ENCODE data around the gene TRIM4. TPM values are rescaled to one million over a fixed set of nuclear protein-coding genes. Genes with fewer than 3 reads are reported as not detected.
A peak's percentile ranks its signal among the peaks of the same experiment; 100 is the strongest.
"Not testable (repeated sequence)": the region's sequence is repeated elsewhere in the genome, so short reads cannot be mapped to it uniquely, and the experiment has no call there.

Gene TRIM4
- total RNA-seq, 1 experiment from 2014 or later: 21.1 TPM

DNA sequence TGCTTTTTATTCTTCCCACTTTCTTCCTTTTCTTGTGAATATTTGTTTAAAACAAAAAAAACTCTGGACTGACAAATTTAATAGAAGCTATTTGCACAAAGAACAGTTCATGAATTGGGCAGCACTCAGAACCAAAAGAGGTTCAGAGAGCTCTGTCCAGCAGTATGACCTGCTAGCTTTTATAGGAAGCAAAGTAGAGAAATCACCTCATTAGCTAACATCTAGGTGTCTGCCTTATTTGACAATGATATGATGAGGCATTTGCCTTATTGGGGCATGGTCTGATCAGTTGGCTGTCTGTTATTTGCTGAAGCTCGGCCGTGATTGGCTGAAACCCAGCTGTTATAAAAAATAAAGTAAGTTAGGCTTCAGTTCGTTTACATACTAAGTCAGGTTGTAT is 819 bp upstream of the TRIM4 start:
- no peak for DNase-seq (ENCODE audit: low spot score)

DNA sequence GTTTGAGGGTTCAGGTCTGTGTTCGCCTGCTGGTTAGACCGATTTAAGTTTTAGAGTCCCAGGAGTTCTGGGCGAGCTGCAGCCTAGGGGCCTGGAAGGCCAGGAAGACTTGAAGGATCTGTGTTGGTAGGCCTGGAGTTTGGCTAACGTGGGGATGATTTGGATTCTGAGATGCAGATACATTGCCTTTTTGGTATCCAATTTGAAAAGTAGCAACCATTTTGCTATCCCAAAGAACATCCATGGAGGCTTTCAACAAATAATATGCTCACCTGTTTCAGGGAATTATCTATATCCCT is 433 bp upstream of the TRIM4 start:
- DNase-seq (ENCODE audit: low spot score): no peak

DNA sequence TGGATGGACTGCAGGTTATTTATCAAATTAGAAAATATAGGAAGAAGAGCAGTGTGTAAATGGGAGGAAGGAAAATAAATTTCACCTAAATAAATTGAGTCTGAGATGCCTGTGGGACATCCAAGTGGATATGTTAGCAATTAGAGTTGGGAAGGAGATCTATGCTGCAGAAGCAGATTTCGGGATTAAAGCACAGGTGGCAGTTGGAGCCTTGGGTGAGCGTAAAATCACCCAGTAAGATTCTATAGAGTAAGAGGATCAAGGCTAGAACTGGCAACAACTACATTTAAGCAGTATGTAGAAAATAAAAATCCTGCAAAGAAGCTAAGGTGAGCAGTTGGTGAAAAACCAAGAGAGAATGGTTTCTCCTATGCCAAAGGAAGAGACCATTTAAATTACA is 8.4 kb downstream of the TRIM4 start:
- DNase-seq (ENCODE audit: low spot score): no peak

DNA sequence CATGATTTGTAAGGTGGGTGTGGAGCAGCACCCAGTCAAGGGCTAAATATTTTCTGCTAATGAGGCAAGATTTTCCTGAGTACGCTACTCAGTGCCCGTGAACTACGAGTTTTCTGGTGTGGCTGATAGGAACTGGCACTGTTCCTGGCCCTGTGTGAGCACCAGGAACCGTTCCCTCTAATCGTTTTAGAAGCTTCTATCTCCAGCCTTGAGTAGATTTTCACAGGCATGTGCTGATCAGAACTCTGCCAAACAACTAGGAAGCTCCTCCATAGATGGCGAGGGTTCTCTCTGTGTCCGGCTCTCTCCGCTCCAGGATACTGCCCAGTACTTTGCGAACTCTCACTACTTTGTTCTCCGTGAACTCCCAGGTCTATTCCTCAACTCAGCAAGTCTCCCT is 17.7 kb downstream of the TRIM4 start:
- DNase-seq (ENCODE audit: low spot score): no peak

DNA sequence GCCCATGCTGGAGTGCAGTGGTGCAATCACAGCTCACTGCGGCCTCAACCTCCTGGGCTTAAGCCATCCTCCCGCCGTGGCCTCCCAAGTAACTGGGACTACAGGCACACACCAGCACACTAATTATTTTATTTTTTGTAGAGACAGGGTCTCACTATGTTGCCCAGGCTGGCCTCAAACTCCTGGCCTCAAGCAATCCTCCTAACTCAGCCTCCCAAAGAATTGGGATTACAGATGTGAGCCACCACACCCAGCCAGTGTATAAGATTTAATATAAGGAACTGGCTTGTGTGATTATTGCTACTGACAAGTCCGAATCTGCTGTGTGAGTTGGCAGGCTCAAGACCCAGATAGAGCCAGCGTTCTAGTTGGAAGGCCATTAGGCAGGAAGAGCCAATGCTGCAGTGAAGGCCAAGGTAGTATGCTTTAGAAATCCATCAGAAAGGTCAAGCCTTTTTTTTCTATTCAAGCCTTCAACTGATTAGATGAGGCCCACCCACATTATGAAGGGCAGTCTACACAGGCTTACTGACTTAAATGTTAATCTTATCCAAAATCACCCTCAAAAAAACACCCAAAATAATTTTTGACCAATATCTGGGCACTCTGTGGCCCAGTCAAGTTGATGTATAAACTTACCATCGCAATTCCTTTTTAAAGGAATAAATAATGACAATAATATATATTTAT is 19.4 kb downstream of the TRIM4 start:
- no peak for DNase-seq (ENCODE audit: low spot score)

DNA sequence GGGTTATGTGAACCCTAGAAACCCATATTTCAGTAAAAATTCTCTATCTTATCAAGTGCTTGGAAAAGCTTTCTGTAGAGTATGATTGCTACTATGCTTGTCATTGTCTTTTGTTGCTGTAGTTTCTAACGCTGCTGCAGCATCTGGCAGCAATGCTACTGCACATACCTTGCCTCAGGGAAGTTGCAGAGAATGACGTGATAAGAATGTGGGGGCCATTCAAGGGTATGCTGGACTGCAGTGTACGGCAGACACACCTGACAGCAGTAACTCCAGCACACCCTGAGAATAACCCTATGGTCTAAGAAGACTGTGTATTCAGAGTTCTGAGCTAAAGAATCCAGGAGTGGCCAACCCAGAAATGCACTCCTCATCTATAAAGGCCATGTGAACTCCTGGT is 20.5 kb downstream of the TRIM4 start:
- no peak for DNase-seq (ENCODE audit: low spot score)

DNA sequence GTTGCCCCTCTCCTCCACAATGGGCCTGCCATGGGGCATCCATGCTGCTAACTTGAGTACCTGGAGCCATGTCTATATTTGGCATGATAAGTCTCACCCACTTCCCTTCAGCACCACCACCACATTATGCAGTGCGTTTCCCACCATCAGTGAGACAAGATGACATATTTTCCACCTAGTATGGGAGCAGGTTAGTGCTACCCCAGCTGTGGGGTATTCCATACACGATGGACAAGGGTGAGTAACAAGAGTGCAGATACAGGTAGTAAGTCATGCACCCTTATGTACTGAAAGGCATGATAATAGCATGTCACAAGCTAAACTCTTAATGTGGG is 21.3 kb downstream of the TRIM4 start:
- DNase-seq (ENCODE audit: low spot score): no peak

DNA sequence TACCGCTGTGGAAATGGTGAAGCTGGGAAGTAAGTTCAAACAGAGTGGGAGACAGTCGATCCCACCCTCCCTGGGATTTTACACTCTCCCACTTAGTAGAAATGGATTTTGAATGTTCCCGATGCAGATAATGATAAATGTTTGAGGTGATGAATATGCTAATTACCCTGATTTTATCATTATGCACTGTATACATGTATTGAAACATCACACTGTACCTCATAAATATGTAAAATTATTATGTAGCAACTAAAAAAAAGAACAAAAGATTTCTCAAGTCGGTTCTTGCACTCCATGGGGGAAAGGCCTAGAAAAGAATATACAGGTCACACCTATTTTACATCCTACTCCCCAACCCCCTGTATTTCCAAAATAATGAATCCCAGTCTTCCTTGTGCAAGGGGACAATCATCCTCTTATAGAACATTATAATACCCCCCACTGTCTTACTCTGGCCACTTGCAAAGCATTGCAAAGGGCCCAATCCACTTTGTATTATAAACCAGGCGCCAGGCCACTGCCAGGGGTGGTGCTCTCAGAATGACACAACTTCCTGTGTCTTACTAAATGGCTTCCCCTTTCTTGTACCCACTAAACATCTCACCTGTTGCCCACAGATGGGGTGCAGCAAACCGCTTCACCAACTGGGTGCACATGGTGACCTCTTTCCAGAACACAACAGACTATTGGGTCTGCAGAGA is 21.9 kb downstream of the TRIM4 start:
- DNase-seq (ENCODE audit: low spot score): no peak

DNA sequence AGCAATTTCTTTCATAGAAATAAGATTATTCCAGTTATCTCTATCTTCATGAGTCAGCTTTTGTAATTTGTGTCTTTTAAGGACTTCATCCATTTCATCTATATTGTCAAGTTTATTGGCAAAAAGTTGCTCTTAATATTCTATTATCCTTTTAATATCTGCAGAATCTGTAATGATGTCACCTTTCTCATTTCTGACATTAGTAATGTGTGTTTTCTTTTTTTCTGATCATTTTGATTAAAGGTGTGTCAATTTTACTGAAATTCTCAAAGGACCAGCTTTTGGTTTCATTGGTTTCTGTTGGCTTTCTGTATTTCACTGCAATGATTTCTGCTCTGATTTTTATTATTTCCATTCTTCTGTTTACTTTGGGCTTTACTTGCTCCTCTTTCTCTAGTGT is 24.6 kb downstream of the TRIM4 start:
- no peak for DNase-seq (ENCODE audit: low spot score)

DNA sequence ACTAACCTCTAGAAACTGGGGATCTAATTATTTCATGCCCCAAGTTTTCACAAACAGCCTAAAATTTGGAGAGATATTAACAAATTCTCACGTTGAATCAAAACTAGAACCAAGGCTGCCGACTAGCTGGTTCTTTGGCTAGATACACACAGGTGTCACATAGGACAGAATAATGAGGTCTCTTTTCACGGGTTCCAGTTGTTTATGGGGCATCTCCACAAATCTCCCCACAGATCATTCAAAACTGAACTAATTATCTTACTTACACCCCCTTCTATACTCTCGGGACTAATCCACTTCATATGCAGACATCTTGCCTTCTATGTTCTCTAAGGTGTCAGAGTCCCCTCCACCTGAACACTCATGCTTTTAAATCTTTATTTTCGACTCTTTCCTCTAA is 26.1 kb downstream of the TRIM4 start:
- no peak for DNase-seq (ENCODE audit: low spot score)

DNA sequence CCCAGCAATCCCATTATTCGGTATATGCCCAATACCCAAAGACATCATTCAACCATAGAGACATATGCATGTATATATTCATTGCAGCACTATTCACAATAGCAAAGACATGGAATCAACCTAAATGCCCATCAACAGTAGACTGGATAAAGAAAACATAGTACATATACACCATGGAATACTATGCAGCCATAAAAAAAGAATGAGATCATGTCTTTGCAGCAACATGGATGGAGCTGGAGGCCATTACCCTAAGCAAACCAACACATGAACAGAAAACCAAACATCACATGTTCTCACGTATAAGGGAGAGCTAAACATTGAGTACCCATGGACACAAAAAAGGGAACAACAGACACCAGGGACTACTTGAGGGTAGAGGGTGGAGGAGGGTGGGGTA is 29.0 kb downstream of the TRIM4 start:
- not testable (repeated sequence) for DNase-seq (ENCODE audit: low spot score)

DNA sequence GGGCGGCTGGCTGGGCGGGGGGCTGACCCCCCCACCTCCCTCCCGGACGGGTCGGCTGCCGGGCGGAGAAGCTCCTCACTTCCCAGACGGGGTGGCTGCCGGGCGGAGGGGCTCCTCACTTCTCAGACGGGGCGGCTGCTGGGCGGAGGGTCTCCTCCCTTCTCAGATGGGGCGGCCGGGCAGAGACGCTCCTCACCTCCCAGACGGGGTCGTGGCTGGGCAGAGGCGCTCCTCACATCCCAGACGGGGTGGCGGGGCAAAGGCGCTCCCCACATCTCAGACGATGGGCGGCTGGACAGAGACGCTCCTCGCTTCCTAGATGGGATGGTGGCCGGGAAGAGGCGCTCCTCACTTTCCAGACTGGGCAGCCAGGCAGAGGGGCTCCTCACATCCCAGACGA is 31.0 kb downstream of the TRIM4 start:
- not testable (repeated sequence) for DNase-seq (ENCODE audit: low spot score)

DNA sequence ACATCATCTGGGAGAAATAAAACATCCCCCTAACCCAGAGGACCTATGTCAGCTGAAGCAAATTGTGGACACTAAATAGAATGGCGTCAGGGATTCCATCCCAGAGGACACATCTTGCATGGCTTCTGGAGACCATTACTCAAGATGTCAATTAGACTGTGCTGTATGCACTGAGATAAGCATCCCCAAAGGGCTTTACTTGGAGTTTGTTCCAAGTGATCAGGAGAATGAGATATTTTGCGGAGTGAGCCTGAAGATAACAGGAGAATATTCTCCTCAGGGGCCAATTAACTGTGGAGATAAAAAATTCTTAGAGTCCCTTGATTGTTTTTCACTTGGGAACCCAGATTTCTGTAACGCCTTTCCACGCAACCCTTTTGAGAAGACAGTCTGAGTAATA is 38.0 kb downstream of the TRIM4 start:
- DNase-seq (ENCODE audit: low spot score): no peak

DNA sequence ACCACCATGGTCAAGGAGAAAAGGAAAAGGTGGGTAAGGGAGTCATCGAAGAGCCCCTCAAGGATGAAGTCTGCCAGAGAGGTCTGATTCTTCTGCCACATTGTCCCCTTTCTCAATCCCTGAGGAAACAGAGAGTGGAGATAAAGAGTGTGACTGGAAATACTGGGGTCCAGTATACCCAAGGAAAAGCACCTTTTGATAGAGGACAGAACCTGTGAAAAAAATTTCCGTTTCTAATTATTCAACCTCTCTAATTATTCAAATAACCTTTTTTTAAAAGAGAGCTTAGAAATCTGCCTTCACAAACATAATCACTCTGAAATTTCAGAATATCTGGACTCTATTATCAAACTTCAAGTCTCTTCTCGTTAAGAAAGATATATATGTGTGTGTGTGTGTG is 42.4 kb downstream of the TRIM4 start, which contains the start of gene OR2AE1:
OR2AE1 (minus strand) TSS at position 101 of the 400 bp plus-strand sequence; CDS start at position 101, 0 bp downstream.
- DNase-seq (ENCODE audit: low spot score): no peak

DNA sequence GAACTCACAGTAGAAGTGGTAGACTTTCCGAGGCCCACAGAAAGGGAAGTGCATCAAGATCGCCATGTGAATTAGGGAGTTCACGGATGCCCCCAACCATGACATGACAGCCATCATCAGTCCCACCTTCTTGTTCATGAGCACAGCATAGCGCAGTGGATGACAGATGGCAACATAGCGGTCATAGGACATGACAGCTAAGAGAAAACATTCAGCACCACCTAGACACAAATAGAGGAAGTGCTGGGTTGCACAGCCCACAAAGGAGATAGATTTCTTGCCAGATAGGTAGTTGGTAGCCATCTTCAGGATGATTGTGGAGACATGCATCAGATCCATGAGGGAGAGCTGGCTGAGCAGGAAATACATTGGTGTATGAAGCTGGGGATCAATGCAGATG is 42.8 kb downstream of the TRIM4 start:
- DNase-seq (ENCODE audit: low spot score): no peak

DNA sequence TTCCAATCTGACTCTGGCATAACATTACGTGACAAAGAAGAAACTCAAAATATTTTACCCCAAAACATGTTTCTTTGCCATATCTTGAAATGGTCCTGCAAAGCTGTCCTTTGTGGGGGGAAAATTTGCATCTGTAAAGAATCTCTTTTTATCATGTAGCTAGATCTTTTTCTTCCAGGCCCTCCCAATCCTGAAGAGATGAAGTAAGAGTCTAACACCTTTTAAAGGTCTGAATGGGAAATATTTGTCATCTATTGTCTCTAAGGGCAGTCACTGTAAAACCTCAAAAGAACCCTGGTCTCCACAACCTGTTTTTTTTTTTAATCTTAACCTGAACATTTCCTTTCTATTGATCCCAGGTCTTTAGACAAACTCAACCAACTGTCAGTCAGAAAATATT is 51.1 kb downstream of the TRIM4 start:
- DNase-seq (ENCODE audit: low spot score): no peak

DNA sequence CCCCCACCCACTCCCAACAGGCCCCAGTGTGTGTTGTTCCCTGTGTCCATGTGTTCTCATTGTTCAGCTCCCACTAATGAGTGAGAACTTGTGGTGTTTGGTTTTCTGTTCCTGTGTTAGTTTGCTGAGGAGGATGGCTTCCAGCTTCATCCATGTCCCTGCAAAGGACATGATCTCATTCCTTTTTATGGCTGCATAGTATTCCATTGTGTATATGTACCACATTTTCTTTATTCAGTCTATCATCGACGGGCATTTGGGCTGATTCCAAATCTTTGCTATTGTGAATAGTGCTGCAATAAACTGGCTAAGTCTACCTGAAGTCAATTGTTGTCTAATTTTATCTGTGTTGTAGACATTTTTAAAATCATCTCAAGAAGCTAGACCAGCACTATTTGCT is 51.9 kb downstream of the TRIM4 start:
- not testable (repeated sequence) for DNase-seq (ENCODE audit: low spot score)

DNA sequence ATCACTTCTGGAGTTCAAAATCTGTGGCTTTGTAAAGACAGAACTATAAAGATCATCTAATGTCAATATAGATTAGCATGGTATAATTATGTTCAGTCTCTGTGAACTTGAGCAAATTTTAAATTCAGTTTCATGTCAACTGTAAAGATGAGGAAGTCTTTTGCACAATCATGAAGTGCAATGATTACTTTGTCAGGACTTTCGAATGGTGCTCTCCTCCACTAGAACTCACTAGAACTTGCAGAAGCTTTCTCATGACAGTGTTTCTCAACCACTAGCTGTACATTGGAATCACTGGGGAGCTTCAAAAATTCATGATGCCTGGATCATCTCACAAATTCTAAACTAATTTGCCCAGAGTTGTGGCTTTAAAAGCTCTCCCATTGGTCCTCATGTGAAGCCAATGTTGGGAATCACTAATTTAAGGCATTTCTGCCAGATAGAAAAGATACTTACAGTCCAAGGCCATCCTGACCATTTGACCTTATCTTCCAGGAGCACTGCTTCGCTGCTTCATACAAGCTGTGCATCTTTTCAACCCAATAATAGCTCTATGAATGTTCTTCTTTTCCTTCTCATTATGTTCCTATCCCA is 55.4 kb downstream of the TRIM4 start:
- no peak for DNase-seq (ENCODE audit: low spot score)

DNA sequence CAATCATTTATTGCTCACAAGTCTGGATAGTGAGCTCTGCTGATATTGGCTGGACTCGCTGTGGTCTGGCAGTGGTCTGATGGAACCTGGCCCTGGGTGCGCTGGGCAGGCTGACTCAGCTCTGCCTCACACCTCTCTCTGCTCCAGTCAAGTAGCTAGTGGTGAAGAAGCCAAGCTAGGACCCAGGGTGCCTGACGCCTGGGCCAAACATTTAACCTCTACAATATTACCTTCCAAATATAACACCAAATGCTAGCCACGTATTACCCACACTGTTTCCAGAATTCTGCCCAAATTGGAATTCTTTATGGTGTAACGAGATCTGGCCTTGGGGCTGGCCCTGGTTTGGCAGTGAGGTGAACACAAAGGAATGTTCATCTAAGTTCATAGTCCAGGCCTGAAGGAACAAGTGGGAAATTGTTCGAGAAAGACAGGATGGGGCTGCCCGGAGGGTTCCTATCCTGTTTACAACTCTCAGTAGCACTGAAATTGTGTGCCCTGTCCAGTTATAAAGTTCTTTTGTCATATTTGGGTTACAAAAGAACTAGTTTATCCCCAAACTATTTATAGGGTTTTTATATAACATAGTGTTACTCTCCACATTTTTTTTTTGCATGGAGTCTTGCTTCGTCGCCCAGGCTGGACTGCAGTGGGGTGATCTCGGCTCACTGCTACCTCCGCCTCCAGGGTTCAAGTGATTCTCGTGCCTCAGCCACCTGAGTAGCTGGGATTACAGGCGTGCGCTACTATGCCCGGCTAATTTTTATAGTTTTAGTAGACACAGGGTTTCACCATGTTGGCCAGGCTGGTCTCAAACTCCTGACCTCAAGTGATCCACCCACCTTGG is 58.8 kb downstream of the TRIM4 start:
- peak; percentile 41 for DNase-seq (ENCODE audit: low spot score)

DNA sequence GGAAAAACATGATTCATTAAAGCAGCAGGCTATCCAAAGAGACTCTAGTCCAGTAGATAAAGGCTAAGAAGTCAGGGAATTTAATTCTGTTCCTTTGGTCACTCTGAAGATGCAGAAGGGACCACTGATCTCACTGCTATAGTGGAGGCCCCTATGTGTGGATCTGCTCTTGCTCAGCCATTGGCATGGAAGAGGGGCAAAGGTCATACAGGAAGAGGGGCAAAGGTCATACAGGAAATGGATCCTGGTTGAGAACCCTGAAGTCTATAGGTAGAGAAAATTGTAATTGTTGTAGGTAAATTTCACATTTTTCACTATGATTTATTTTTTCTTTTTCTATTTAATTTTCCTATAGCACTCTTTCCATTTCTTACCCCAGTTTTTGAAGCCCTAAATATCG is 64.1 kb downstream of the TRIM4 start:
- no peak for DNase-seq (ENCODE audit: low spot score)

DNA sequence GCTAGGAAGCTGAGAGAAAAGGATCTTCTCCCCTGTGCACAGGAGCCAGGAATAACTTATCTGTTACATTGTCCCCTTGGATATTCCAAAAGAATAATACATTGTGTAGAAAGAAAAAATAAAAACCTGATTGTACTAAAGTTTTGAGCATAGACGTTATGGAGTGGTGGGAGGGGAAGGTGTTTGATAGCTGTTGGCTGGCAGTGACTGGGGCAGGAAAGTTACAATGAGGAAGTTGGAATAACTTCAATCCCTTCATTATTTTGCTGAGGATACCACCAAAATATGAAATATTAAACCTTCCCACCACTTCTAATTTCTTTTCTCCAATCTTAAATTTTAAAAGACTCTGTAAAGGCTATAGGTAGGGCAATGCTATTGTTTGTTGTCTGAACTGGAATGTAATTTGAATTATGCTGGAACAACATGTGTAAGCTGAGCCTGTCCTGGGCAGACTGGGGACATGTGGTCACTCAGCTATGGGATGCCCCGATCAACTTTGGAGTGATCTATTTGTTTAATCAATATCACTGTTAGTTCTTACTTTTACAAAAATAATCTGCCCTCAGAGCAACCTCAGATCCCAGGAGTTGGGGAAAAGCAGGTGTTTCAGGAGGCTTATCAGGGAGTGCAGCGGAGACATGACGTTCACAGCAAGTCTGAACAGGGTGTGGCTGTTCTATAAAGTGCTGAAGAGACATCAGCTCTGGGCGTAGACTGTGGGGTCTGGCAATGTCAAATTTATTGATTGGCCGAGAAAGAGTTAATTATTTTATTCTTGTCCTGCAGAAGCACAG is 70.7 kb downstream of the TRIM4 start:
- no peak for DNase-seq (ENCODE audit: low spot score)

DNA sequence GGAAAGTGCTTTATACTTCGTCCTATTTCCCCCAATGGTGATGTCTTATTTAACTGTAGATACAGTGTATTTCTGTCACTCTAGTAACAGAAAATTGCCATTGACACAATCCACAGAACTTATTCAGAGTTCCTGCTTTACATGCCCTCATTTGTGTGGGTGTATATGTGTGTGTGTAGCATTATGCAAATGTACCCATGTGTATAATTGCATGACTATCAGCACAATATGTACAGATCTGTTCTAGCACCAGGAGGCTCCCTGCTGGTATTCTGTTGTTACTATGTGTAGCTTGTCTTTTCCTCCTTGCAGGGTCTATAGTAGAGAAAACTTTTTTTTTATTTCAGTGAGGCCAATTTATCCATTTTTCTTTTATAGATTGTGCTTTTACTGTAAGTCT is 75.0 kb downstream of the TRIM4 start:
- DNase-seq (ENCODE audit: low spot score): no peak
